Measurements from ENCODE around the gene MCTP2. TPM values are rescaled to one million over a fixed set of nuclear protein-coding genes. Genes with fewer than 3 reads are reported as not detected.

MCTP2 gene
- total and polyA plus RNA-seq, 9 of the 15 experiments (the other 6 are each of a cell fraction or from before 2014, with no cell fraction given), result 0.07 TPM; not detected in 8

GRCh38 chr15:94182883-94183282 is 48.5 kb upstream of the MCTP2 start (continued):
- TF ChIP-seq MNT (conservative IDR thresholded peaks at IDR 0.05), result no peak
- TF ChIP-seq NCOA2 (IDR thresholded peaks at IDR 0.05; ENCODE audit: partially characterized antibody in 2 of 2), result no peak
- no peak for TF ChIP-seq PPARD (CRISPR knock-in tag; IDR thresholded peaks at IDR 0.05)
- TF ChIP-seq ARHGAP35 (IDR thresholded peaks at IDR 0.05; ENCODE audit: partially characterized antibody), result no peak
- no peak for TF ChIP-seq XRCC4 (IDR thresholded peaks at IDR 0.05; ENCODE audit: extremely low read depth, insufficient read depth, insufficient read length)
- no peak for TF ChIP-seq RHOXF2B (CRISPR knock-in tag; conservative IDR thresholded peaks at IDR 0.05)
- no peak for TF ChIP-seq SLC30A9 (CRISPR knock-in tag; IDR thresholded peaks at IDR 0.05)
- no peak for TF ChIP-seq ELF1 (tag; IDR thresholded peaks at IDR 0.05)
- TF ChIP-seq GATAD2B (IDR thresholded peaks at IDR 0.05; ENCODE audit: borderline replicate concordance), result no peak
- no peak for TF ChIP-seq CHCHD3 (CRISPR knock-in tag; IDR thresholded peaks at IDR 0.05)
- no peak for TF ChIP-seq SIX5 (IDR thresholded peaks at IDR 0.05; ENCODE audit: borderline replicate concordance in 1 of 2, insufficient read depth in 1 of 2, low read depth in 1 of 2, low read length in 2 of 2)

Data from K562 (cell line).